Nephron (organoid): ENCODE measurements around the gene CERS3.

Experiments
- H3K27ac Mint-ChIP-seq, 3 experiments: 2 replicates each; pipeline ENCODE4 v1.8.0; 2020; ENCODE audit warnings: mixed read lengths in 3 of 3, mild to moderate bottlenecking in 2 of 3, moderate library complexity in 1 of 3
- H3K27me3 Mint-ChIP-seq: 2 replicates; pipeline ENCODE4 v1.8.0; 2021; ENCODE audit warnings: low read depth, mild to moderate bottlenecking, moderate library complexity, mixed read lengths
- H3K36me3 Mint-ChIP-seq: 2 replicates; pipeline ENCODE4 v1.8.0; 2020; ENCODE audit warnings: low read depth, mixed read lengths
- H3K4me1 Mint-ChIP-seq: 2 replicates; pipeline ENCODE4 v1.8.0; 2020; ENCODE audit warnings: mixed read lengths
- H3K4me3 Mint-ChIP-seq, 3 experiments: 2 replicates each; pipeline ENCODE4 v1.8.0; 2020; ENCODE audit warnings: mild to moderate bottlenecking in 3 of 3, mixed read lengths in 3 of 3, moderate library complexity in 2 of 3
- H3K9me3 Mint-ChIP-seq: 2 replicates; pipeline ENCODE4 v1.8.0; 2020; ENCODE audit warnings: mixed read lengths
- TF ChIP-seq, protein P1 (sequence below), 3 experiments: fragments of 200-600 bp; sonication (generic); IDR thresholded peaks; one replicate each; pipeline ENCODE4 v1.5.0; 2021; ENCODE audit warnings: antibody characterized with exemption in 3 of 3; ENCODE audit not compliant: unreplicated experiment in 3 of 3

Gene CERS3

DNA sequence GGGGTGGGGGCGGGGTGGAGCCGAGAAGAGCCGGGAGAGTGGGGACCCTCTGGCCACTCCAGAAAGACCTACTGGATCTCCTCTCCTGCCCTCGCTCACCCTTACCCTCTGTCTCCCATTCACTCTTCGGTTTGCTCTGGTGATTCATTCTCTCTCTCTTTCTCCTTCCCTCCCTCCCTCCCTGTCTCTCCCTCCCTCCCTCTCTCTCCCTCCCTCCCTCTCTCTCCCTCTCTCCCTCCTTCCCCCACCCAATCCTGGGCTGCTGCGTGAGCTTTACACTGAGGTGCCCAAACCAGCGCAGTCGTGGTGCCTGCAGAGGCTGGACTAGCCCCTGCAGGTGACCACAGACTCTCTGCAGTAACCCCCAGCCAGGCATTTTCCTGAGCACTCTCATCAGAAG lies 154.8 kb downstream of the CERS3 start:
- H3K4me3 Mint-ChIP-seq: peak overlapping the region; percentile 59 to 77 (median 72)
- no peaks in the 10 kb centered on the region for H3K4me1 Mint-ChIP-seq
- no peak overlapping the region for H3K27ac Mint-ChIP-seq
- H3K36me3 Mint-ChIP-seq: peaks cover 6% of the 10 kb centered on the region
- peaks cover 31% of the 10 kb centered on the region for H3K9me3 Mint-ChIP-seq
- TF ChIP-seq, protein P1, sequence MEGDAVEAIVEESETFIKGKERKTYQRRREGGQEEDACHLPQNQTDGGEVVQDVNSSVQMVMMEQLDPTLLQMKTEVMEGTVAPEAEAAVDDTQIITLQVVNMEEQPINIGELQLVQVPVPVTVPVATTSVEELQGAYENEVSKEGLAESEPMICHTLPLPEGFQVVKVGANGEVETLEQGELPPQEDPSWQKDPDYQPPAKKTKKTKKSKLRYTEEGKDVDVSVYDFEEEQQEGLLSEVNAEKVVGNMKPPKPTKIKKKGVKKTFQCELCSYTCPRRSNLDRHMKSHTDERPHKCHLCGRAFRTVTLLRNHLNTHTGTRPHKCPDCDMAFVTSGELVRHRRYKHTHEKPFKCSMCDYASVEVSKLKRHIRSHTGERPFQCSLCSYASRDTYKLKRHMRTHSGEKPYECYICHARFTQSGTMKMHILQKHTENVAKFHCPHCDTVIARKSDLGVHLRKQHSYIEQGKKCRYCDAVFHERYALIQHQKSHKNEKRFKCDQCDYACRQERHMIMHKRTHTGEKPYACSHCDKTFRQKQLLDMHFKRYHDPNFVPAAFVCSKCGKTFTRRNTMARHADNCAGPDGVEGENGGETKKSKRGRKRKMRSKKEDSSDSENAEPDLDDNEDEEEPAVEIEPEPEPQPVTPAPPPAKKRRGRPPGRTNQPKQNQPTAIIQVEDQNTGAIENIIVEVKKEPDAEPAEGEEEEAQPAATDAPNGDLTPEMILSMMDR (IDR thresholded peaks at IDR 0.05; ENCODE audit: unreplicated experiment in 3 of 3): no peak
- H3K27me3 Mint-ChIP-seq: peaks cover 42% of the 10 kb centered on the region

DNA sequence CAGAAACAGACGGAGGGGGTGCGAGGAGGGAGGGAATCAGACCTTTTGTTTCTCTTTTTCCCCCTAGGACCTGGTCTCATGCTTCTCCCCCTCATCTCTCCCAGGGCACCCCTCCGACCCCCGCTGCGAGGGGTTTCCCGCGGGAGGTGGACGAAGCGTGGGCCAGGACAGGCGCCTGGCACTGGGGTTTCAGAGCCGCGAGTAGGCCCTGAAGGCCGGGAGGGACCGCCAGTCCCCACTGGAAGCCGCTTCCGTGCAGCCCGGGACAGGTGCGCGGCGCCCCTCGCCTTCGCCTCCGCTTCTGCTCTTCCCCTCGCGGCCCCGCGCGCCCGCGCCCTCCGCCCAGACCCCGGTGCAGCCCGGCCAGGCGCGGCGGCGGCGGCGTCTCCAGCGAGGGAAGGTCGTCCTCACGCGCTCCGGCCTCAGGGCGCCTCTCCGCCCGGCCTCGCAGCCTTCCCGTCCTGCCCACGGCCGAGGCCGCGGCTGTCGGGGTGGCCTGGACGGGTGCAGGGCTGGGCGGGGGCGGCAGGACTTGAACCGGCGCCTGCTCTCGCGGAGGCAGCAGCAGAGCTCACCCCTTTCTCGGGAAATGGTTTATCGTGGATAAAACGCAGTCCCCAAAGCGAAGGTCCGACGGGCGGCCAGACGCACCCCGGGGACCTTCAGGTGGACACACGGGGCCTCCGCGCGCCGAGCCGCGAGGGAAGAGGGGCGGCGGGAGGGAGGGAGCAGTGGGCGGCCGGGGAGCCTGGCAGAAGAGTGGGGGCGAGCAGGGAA lies 155.4 kb downstream of the CERS3 start:
- peaks cover 42% of the 10 kb centered on the region for H3K27me3 Mint-ChIP-seq

DNA sequence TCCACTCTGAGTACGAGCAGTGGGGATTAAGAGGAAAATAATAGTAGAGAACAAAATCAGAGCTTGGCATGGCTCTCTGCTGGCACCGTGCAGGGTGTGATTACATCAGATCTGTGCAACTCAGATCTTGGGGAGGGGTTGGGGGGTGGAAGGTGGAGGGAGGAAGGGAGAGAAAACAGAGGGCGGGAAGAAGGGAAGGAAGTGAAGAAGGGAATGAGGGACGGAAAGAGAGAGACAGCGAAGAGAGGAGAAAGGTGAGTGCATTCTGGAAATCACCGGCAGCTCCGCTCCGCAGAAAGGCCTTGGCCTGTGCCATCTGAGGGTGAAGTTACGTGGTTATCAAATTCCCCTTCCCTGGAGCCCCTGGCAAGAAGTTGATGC lies 156.0 kb downstream of the CERS3 start:
- TF ChIP-seq, protein P1 (IDR thresholded peaks at IDR 0.05; ENCODE audit: unreplicated experiment in 3 of 3): no peak
- Mint-ChIP-seq H3K36me3 (peaks cover 6% of the 10 kb centered on the region), H3K9me3 (peaks cover 31% of the 10 kb centered on the region), H3K4me3 (peak overlapping the region; percentile 22 to 72 (median 71)), H3K27ac (peak overlapping the region in 1 of 3 experiments; percentile 4), H3K4me1 (no peaks in the 10 kb centered on the region), H3K27me3 (peaks cover 42% of the 10 kb centered on the region)

More for the DNA sequence above, 155.4 kb downstream of the CERS3 start:
- Mint-ChIP-seq H3K36me3 (peaks cover 6% of the 10 kb centered on the region), H3K4me3 (peak overlapping the region in 2 of 3 experiments; percentile 71 to 72), H3K4me1 (no peaks in the 10 kb centered on the region), H3K9me3 (peaks cover 31% of the 10 kb centered on the region), H3K27ac (no peak overlapping the region)
- TF ChIP-seq, protein P1 (IDR thresholded peaks at IDR 0.05; ENCODE audit: unreplicated experiment in 3 of 3): no peak

DNA sequence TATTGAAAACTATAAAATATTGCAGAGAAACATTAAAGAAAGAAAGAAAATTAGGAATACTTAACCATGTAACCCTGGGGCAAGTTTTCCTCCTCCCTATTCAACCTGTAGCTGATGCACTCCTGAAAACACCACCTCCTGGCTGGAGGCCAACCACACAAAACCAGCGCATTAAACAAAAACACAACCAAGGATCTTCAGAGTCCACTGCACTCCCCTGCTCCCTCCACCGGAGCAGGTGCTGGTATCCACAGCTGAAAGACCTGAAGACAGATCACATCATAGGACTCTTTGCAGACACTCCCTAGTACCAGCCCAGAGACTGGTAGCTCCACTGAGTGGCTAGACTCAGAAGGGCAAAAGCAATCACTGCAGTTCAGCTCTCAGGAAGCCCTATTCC lies 173.4 kb downstream of the CERS3 start:
- H3K4me1 Mint-ChIP-seq: peaks cover 4% of the 10 kb centered on the region
- no peaks in the 10 kb centered on the region for H3K36me3 Mint-ChIP-seq
- no peak overlapping the region for H3K27ac Mint-ChIP-seq
- H3K9me3 Mint-ChIP-seq: peaks cover 31% of the 10 kb centered on the region
- TF ChIP-seq, protein P1 (IDR thresholded peaks at IDR 0.05; ENCODE audit: unreplicated experiment in 3 of 3): no peak
- H3K27me3 Mint-ChIP-seq: peaks cover 9% of the 10 kb centered on the region
- H3K4me3 Mint-ChIP-seq: no peak overlapping the region

DNA sequence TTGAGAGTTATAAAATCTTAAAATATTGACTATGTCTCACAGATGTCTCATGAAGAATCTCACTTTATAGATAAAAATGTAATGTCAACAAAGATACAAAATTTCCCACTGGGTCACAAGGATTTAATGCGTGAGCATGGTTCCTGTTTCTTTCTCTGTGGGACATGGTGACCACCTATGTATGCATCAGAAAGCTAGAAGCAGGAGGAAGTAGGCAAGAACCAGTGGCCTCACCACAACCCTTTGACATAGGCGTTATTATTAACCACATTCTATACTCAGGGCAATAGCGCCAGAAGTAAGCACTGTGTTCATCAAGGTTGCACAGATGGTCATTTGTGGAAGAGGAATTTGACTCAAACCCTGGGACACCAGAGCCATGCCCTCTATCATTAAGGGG lies 175.3 kb downstream of the CERS3 start:
- TF ChIP-seq, protein P1 (IDR thresholded peaks at IDR 0.05; ENCODE audit: unreplicated experiment in 3 of 3): no peak
- peaks cover 18% of the 10 kb centered on the region for H3K9me3 Mint-ChIP-seq
- no peak overlapping the region for H3K27ac Mint-ChIP-seq
- no peak overlapping the region for H3K4me3 Mint-ChIP-seq
- peaks cover 12% of the 10 kb centered on the region for H3K4me1 Mint-ChIP-seq
- peaks cover 9% of the 10 kb centered on the region for H3K27me3 Mint-ChIP-seq
- no peaks in the 10 kb centered on the region for H3K36me3 Mint-ChIP-seq
